Psoas muscle (tissue), 8 donors: ENCODE results near the gene PRDM2. TPM values are rescaled to one million over a fixed set of nuclear protein-coding genes. Genes with fewer than 3 reads are reported as not detected.

Source experiments
- ATAC-seq, 4 donors: fragments of 200-7000 bp; cut with Tn5 transposase; one replicate each; pipeline ENCODE4 v1.9.1; 2020; ENCODE audit warnings: moderate library complexity in 3 of 4, mild to moderate bottlenecking in 2 of 4
- DNase-seq, 2 donors: peaks; one replicate each; pipeline ENCODE4 v3.0.0-alpha.2; 2020
- H3K27ac ChIP-seq: fragments of 200-600 bp; one replicate; pipeline ENCODE4 v1.8.0; 2022
- H3K27me3 ChIP-seq, 3 donors: fragments of 200-600 bp in 1 of 3; one replicate each; pipeline versions ENCODE4 v1.6.1 to v1.8.0; 2013 to 2022; ENCODE audit warnings: low read length in 2 of 3, mild to moderate bottlenecking in 2 of 3, moderate library complexity in 1 of 3; ENCODE audit not compliant: insufficient read depth in 3 of 3
- H3K36me3 ChIP-seq, 2 donors: fragments of 200-600 bp in 1 of 2; one replicate each; pipeline versions ENCODE4 v1.6.1 to v1.8.0; 2013 to 2022; ENCODE audit warnings: low read depth in 1 of 2, mild to moderate bottlenecking in 1 of 2, moderate library complexity in 1 of 2; ENCODE audit not compliant: insufficient read depth in 1 of 2
- H3K4me1 ChIP-seq: fragments of 200-600 bp; one replicate; pipeline ENCODE4 v1.8.0; 2022
- H3K4me3 ChIP-seq: fragments of 200-600 bp; one replicate; pipeline ENCODE4 v1.8.0; 2022; ENCODE audit warnings: mild to moderate bottlenecking
- H3K9me3 ChIP-seq: fragments of 200-600 bp; one replicate; pipeline ENCODE4 v1.8.0; 2022
- WGBS, 3 donors: extraction: QIAGEN DNeasy Blood & Tissue Kit; methylation state at CpG; one replicate each; pipeline versions ENCODE4 v1.1.6 to v1.1.7; 2013; 5-methylcytosine and 5-hydroxymethylcytosine counted together
- intact Hi-C, 2 donors: fragments of 100-400 bp; cut with DNase I; formaldehyde crosslinking; loops; one replicate each; pipeline versions ENCODE4 v1.11.0 to v1.14.2; 2022
- polyA plus RNA-seq, 3 donors: library from polyadenylated mRNA; stranded (reverse); fragments of 200-250 nt; gene quantifications; one replicate each; pipeline ENCODE4 v1.2.3, GENCODE V29; 2013
- total RNA-seq, 4 donors: library from RNA; stranded (reverse); fragmentation: NEBNext Ultra II Directional in 2 of 4; extraction: Animal tissue kit (Norgen Biotek cat#: 25700) in 2 of 4; gene quantifications; one replicate each; pipeline versions ENCODE4 v1.2.1 to v1.2.4, GENCODE V29; 2021 to 2023
- TF ChIP-seq, protein P1 (sequence below): fragments of 200-600 bp; IDR thresholded peaks from one replicate; pipeline ENCODE4 v1.8.0; 2022; ENCODE audit warnings: antibody characterized with exemption
- donor health status: healthy with polysubstance abuse.
- donor health status: DM: no; HTN: no; CAD: no; lungs with moderate emphysema.
- donor health status: Bipolar disorder and iron deficiency.
- donor health status: healthy.
- donor health status: DM: yes; HTN: yes; CAD: no.
- donor health status: DM: no; HTN: no; CAD: no.
- donor health status: DM: no; HTN: no; CAD: no.
- donor health status: DM: yes; HTN: yes; CAD: no.

PRDM2 gene
- total and polyA plus RNA-seq, 7 donors = 12.1 to 84.3 (median 44.3) TPM

DNA sequence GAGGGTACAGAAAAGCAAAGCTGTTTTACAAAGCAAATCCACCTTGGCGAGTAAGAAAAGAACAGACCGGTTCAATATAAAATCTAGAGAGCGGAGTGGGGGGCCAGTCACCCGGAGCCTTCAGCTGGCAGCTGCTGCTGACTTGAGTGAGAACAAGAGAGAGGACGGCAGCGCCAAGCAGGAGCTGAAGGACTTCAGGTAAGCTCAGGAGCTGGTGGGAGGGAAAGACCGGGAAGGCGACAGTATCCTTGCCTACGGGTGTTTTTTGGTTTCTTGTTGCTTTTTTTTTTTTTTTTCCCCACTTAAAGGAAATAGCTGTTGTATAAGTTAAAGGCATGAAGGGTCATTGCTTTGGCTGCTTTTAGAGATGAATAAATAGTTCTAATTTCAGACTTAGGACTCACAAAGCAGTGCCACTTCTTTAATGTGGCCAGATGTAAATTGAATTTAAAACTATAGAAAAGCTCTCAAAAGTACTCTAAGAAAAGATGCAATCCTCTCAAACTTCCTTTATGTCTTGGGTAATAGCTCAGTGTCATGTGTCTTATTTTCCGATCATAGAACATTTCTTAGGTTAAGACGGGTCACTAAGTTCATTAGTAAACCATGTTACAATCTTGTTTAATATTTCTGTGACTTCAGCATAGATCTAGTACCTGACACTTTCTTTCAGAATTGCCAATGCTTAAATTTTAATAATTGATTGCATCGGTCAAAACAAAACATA lies 82.8 kb downstream of the PRDM2 start:
- no peaks in the 10 kb centered on the region for H3K9me3 ChIP-seq
- TF ChIP-seq, protein P1, sequence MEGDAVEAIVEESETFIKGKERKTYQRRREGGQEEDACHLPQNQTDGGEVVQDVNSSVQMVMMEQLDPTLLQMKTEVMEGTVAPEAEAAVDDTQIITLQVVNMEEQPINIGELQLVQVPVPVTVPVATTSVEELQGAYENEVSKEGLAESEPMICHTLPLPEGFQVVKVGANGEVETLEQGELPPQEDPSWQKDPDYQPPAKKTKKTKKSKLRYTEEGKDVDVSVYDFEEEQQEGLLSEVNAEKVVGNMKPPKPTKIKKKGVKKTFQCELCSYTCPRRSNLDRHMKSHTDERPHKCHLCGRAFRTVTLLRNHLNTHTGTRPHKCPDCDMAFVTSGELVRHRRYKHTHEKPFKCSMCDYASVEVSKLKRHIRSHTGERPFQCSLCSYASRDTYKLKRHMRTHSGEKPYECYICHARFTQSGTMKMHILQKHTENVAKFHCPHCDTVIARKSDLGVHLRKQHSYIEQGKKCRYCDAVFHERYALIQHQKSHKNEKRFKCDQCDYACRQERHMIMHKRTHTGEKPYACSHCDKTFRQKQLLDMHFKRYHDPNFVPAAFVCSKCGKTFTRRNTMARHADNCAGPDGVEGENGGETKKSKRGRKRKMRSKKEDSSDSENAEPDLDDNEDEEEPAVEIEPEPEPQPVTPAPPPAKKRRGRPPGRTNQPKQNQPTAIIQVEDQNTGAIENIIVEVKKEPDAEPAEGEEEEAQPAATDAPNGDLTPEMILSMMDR = no peak
- H3K27me3 ChIP-seq = no peaks in the 10 kb centered on the region
- peaks cover 15% of the 10 kb centered on the region for H3K4me1 ChIP-seq
- no peak overlapping the region for H3K4me3 ChIP-seq
- DNase-seq = no peak
- no peak overlapping the region for H3K27ac ChIP-seq
- intact Hi-C loops = no loop called here
- peaks cover 8 to 70% of the 10 kb centered on the region in 2 donors for H3K36me3 ChIP-seq
- 83 to 92% (median 84%) methylated on average over 12 of the region's 12 CpGs for WGBS, 3 donors
- ATAC-seq = no peak

DNA sequence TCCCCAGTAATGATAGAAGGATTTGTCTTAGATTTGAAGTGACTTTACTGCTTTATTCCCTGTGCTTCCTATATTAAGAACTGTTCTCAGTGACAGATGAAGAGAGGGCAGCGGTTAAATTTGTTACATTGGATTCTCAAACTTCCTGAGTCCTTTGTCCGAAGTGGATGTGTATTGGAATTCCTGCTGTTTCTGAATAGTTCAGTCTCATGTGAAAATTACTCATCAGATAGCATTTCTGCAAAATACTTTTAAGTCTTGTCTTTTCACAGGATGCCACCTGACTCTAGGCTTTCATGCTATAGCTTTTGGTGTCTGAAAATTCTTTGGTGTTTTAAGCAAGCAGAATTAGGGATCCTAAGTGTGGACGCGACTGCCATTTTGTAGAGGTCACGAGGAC lies 83.6 kb downstream of the PRDM2 start:
- Histone ChIP-seq H3K9me3 (no peaks in the 10 kb centered on the region), H3K4me1 (peaks cover 18% of the 10 kb centered on the region), H3K27ac (no peak overlapping the region), H3K4me3 (no peak overlapping the region), H3K36me3 (peaks cover 8 to 69% of the 10 kb centered on the region in 2 donors), H3K27me3 (no peaks in the 10 kb centered on the region)
- TF ChIP-seq, protein P1 = no peak
- intact Hi-C loops = no loop called here
- DNase-seq = no peak
- 62 to 82% (median 80%) methylated on average over 5 of the region's 5 CpGs for WGBS, 3 donors
- ATAC-seq = no peak

DNA sequence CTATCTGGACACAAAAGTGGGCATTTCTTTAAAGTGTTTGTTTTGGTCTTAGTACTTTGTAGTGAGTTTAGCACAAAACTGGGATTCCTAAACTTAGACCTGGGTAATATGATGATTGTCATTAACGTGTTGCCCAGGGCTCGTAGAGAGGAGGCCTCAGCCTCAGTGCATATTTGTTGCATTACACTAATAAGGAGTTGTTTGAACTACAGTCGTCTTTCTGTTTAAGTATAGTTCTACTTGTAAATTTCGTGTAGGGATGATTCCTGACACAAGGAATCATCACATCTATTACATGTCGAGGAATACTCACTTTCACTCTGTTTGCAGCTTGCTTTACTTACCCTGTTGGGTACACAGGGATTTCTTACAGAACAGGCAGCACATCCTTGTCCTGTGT lies 85.0 kb downstream of the PRDM2 start:
- H3K27me3 ChIP-seq = no peaks in the 10 kb centered on the region
- H3K4me3 ChIP-seq = no peak overlapping the region
- no peaks in the 10 kb centered on the region for H3K9me3 ChIP-seq
- 51 to 75% (median 57%) methylated on average over 5 of the region's 5 CpGs for WGBS, 3 donors
- H3K27ac ChIP-seq = no peak overlapping the region
- H3K36me3 ChIP-seq = peaks cover 2 to 61% of the 10 kb centered on the region in 2 donors
- DNase-seq (no peak), ATAC-seq (no peak)
- TF ChIP-seq, protein P1 = no peak
- intact Hi-C loops = no loop called here
- peaks cover 18% of the 10 kb centered on the region for H3K4me1 ChIP-seq

DNA sequence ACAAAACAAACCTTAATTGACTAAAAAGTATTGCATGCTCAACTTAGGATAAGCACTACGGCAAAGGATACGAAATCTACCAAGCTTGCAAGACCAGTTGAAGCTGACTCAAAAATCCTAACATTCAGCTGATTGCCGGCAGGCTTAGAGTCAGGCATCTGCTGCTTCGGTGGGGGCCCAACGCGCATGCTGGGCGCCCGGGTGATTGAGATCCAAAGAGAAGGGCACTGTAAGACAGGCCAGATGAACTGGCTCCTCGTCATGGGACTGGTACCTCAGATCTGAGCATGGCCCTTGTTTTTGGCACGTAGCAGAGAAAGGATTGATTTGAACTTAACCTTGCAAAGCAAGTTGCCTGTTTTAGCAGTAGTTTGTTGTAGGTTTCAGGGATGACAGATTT lies 86.6 kb downstream of the PRDM2 start:
- DNase-seq (no peak), ATAC-seq (no peak)
- peaks cover 29% of the 10 kb centered on the region for H3K4me1 ChIP-seq
- 91 to 92% (median 91%) methylated on average over 10 of the region's 10 CpGs for WGBS, 3 donors
- intact Hi-C loops = no loop called here
- H3K9me3 ChIP-seq = no peaks in the 10 kb centered on the region
- H3K4me3 ChIP-seq = no peak overlapping the region
- H3K36me3 ChIP-seq = peaks cover 2 to 46% of the 10 kb centered on the region in 2 donors
- H3K27me3 ChIP-seq = no peaks in the 10 kb centered on the region
- no peak overlapping the region for H3K27ac ChIP-seq
- TF ChIP-seq, protein P1 = no peak

DNA sequence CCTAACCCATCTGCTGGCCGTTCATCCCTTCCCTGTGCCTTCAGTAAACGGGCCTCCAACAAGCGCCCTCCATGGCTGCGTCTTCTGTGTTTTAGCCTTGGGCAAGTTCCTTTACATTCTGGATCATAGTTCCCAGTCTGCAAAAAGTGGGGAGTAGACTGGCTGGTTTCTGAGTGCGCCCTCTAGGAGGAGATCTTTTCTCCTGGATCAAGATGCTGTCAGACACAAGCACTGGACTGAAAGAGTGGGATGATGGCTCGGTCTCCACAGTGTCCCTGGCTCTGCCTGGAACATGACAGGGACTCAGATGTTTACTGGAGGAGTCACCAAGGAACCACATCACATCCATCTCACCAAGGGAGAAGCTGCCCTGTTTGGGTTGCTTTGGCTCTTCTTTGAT lies 88.8 kb downstream of the PRDM2 start:
- H3K4me1 ChIP-seq = peaks cover 49% of the 10 kb centered on the region
- ATAC-seq (no peak), DNase-seq (no peak)
- intact Hi-C loops = loop anchor here in 1 of 2 donors (2.0 kb wide), 1 partner anchor 30 kb away; no protein-coding TSS in a partner anchor
- H3K9me3 ChIP-seq = no peaks in the 10 kb centered on the region
- H3K36me3 ChIP-seq = peaks cover 2 to 26% of the 10 kb centered on the region in 2 donors
- TF ChIP-seq, protein P1 = no peak
- WGBS, 3 donors = 92 to 96% (median 94%) methylated on average over 6 of the region's 6 CpGs
- no peaks in the 10 kb centered on the region for H3K27me3 ChIP-seq
- H3K4me3 ChIP-seq = no peak overlapping the region
- no peak overlapping the region for H3K27ac ChIP-seq
